HG03045 (cell line): ENCODE measurements around the gene FAM174C.
A peak's percentile ranks its signal among the peaks of the same experiment; 100 is the strongest.

Experiments
- ATAC-seq: cut with Tn5 transposase; IDR thresholded peaks from one replicate; pipeline ENCODE4 v1.9.1; 2021; ENCODE audit warnings: mild to moderate bottlenecking, moderate library complexity; ENCODE audit not compliant: unreplicated experiment

The FAM174C gene

GRCh38 chr19:1272423-1273262 is 2.7 kb upstream of the FAM174C start:
- ATAC-seq = no peak

- ATAC-seq = no peak
These were observed 1.9 kb upstream of the FAM174C start for GRCh38 chr19:1273263-1274041.

- ATAC-seq = no peak
These were observed 1.1 kb upstream of the FAM174C start for GRCh38 chr19:1274081-1274851.

GRCh38 chr19:1274852-1275259 is 474 bp upstream of the FAM174C start:
- peak; percentile 8 for ATAC-seq

- no peak for ATAC-seq
These were observed 772 bp downstream of the FAM174C start for GRCh38 chr19:1275976-1276627.

GRCh38 chr19:1276628-1277022 is 1.3 kb downstream of the FAM174C start:
- no peak for ATAC-seq

GRCh38 chr19:1277061-1277460 is 1.7 kb downstream of the FAM174C start:
- ATAC-seq = no peak

GRCh38 chr19:1278074-1278473 is 2.7 kb downstream of the FAM174C start:
- ATAC-seq = no peak

GRCh38 chr19:1278713-1279660 is 3.7 kb downstream of the FAM174C start:
- no peak for ATAC-seq

- ATAC-seq = no peak
These were observed 4.5 kb downstream of the FAM174C start for GRCh38 chr19:1279782-1280341.

GRCh38 chr19:1280636-1281568 is 5.6 kb downstream of the FAM174C start:
- ATAC-seq = no peak

- no peak for ATAC-seq
These were observed 6.4 kb downstream of the FAM174C start for GRCh38 chr19:1281569-1282287.

- no peak for ATAC-seq
These were observed 7.4 kb downstream of the FAM174C start for GRCh38 chr19:1282588-1283206.

- no peak for ATAC-seq
These were observed 8.0 kb downstream of the FAM174C start for GRCh38 chr19:1283207-1283916.

- ATAC-seq = no peak
These were observed 8.6 kb downstream of the FAM174C start for GRCh38 chr19:1283917-1284292.

- ATAC-seq = no peak
These were observed 9.1 kb downstream of the FAM174C start for GRCh38 chr19:1284293-1284978.
